ENCODE measurements around the gene CFAP157. TPM values are rescaled to one million over a fixed set of nuclear protein-coding genes. Genes with fewer than 3 reads are reported as not detected.
"Not testable (repeated sequence)": the region's sequence is repeated elsewhere in the genome, so short reads cannot be mapped to it uniquely, and the experiment has no call there.

The CFAP157 gene
- polyA plus RNA-seq, 1 of the 3 experiments (the other 2 are of a cell fraction) = 0.25 TPM

- TF ChIP-seq CTCF (IDR thresholded peaks at IDR 0.05) (no peak), PBX3 (IDR thresholded peaks at IDR 0.05) (no peak), SMC3 (IDR thresholded peaks at IDR 0.05; ENCODE audit: low read depth, low read length) (no peak), ELF1 (IDR thresholded peaks at IDR 0.05) (no peak), TCF12 (IDR thresholded peaks at IDR 0.05) (no peak)
Measured at GRCh38 chr9:127755061-127756060, 48.6 kb downstream of the CFAP157 start (continued).

GRCh38 chr9:127756233-127756632 is 49.4 kb downstream of the CFAP157 start:
- POLR2A ChIA-PET = interaction anchor here (0.8 to 1.5 kb wide), 2 partner anchors 11 to 24 kb away, joined by 3 read pairs; no protein-coding TSS in a partner anchor
- CTCF ChIA-PET = interaction anchor here (0.6 to 3.8 kb wide), 11 partner anchors 7 to 165 kb away, joined by 3 to 23 read pairs (median 4); partner anchors contain the start of genes CDK9 and TOR2A
- Histone ChIP-seq H3K36me3 (replicated peaks in 1 of 2; ENCODE audit: control insufficient read depth in 1 of 2, insufficient read depth in 2 of 2, low read length in 1 of 2) (no peaks in the 10 kb centered on the region), H3K79me2 (ENCODE audit: insufficient read depth) (no peaks in the 10 kb centered on the region), H2AFZ (ENCODE audit: low read depth) (no peak overlapping the region), H3K9ac (no peak overlapping the region), H4K20me1 (ENCODE audit: insufficient read depth) (no peaks in the 10 kb centered on the region), H3K4me1 (ENCODE audit: control insufficient read depth in 1 of 2, insufficient read depth in 2 of 2, low read depth in 1 of 2, low read length in 1 of 2) (peaks cover 0 to 21% of the 10 kb centered on the region in 2 experiments; a peak in 1 of 4 replicates), H3K9me3 (no peaks in the 10 kb centered on the region), H3K27ac (ENCODE audit: low read depth in 2 of 2, low read length in 1 of 2) (no peak overlapping the region), H3F3A (replicated peaks; ENCODE audit: insufficient read depth) (no peaks in the 10 kb centered on the region), H3K4me2 (no peak overlapping the region), H3K4me3 (ENCODE audit: low read depth in 2 of 2, low read length in 1 of 2) (no peak overlapping the region), H3K9me2 (no peaks in the 10 kb centered on the region), H3K27me3 (ENCODE audit: insufficient read depth) (peaks cover 20% of the 10 kb centered on the region)
- TF ChIP-seq RAD21 (IDR thresholded peaks at IDR 0.05; ENCODE audit: low read length) = no peak
- TF ChIP-seq JUND (IDR thresholded peaks at IDR 0.05) = no peak
- no peak for TF ChIP-seq YY1 (IDR thresholded peaks at IDR 0.05; ENCODE audit: low read depth)
- TF ChIP-seq ELF1 (IDR thresholded peaks at IDR 0.05) = no peak
- TF ChIP-seq NRF1 (IDR thresholded peaks at IDR 0.05; ENCODE audit: low read depth, low read length) = no peak
- TF ChIP-seq CTCF (IDR thresholded peaks at IDR 0.05) = no peak
- TF ChIP-seq EZH2phosphoT487 (IDR thresholded peaks at IDR 0.05; ENCODE audit: borderline replicate concordance, low read depth) = no peak
- no peak for TF ChIP-seq USF1 (IDR thresholded peaks at IDR 0.05; ENCODE audit: borderline replicate concordance, low read depth)
- DNase-seq = no peak
- 94% methylated on average over 3 of the region's 3 CpGs for WGBS (ENCODE audit: low lambda C conversion rate)

GRCh38 chr9:127756776-127757175 is 50.0 kb downstream of the CFAP157 start:
- H3K79me2 ChIP-seq (ENCODE audit: insufficient read depth); H3K4me3 ChIP-seq (ENCODE audit: low read depth in 2 of 2, low read length in 1 of 2); H2AFZ ChIP-seq (ENCODE audit: low read depth); H3K9me2 ChIP-seq; H3K9ac ChIP-seq; H3F3A ChIP-seq (replicated peaks; ENCODE audit: insufficient read depth); H3K9me3 ChIP-seq; H3K36me3 ChIP-seq (replicated peaks in 1 of 2; ENCODE audit: control insufficient read depth in 1 of 2, insufficient read depth in 2 of 2, low read length in 1 of 2); H3K27ac ChIP-seq (ENCODE audit: low read depth in 2 of 2, low read length in 1 of 2); H3K4me2 ChIP-seq; DNase-seq; H4K20me1 ChIP-seq (ENCODE audit: insufficient read depth): not testable (repeated sequence)
- peaks cover 20% of the 10 kb centered on the region for H3K27me3 ChIP-seq (ENCODE audit: insufficient read depth)
- POLR2A ChIA-PET = interaction anchor here (1.5 kb wide), 1 partner anchor 24 kb away, joined by 3 read pairs; no protein-coding TSS in a partner anchor
- 77% methylated on average over 11 of the region's 11 CpGs for WGBS (ENCODE audit: low lambda C conversion rate)
- CTCF ChIA-PET = interaction anchor here (1.2 to 3.8 kb wide), 3 partner anchors 22 to 113 kb away, joined by 4 to 23 read pairs (median 9); partner anchors contain the start of genes CDK9 and TOR2A
- H3K4me1 ChIP-seq (ENCODE audit: control insufficient read depth in 1 of 2, insufficient read depth in 2 of 2, low read depth in 1 of 2, low read length in 1 of 2) = peaks cover 0 to 27% of the 10 kb centered on the region in 2 experiments; a peak in 1 of 4 replicates
